Neural progenitor cell (in vitro differentiated cells): ENCODE measurements around the gene ZRANB2.

Source experiments
- EZH2 ChIP-seq: fragments of 200-600 bp; sonication (generic); IDR thresholded peaks from 2 replicates; pipeline ENCODE4 v1.6.1; 2017; ENCODE audit warnings: antibody characterized with exemption, mild to moderate bottlenecking, moderate library complexity
- EZH2phosphoT487 ChIP-seq: fragments of 200-600 bp; sonication (generic); IDR thresholded peaks from 2 replicates; pipeline ENCODE4 v1.6.1; 2017; ENCODE audit warnings: antibody characterized with exemption
- TF ChIP-seq, protein P1 (sequence below): fragments of 200-600 bp; sonication (generic); IDR thresholded peaks from 2 replicates; pipeline ENCODE4 v1.5.1; 2017; ENCODE audit warnings: antibody characterized with exemption, mild to moderate bottlenecking

DNA sequence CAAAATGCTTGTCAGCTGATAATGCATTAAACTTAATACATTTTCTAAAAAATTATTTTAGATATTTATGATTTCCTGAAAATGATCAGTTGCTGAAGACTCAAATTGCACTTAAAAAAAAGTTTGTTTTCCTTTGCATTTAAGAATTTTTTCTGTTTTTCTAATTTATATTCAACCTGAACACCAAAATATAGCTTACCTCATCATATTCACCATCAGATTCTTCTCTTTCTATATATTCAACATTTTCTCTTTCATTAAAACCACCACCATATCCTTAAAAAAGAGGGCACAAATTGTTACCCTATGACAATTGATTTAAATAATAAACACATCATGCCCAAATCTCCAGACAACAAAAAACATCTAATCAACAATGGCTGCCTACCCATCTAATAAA, 8.6 kb downstream of the ZRANB2 start:
- no peak for TF ChIP-seq EZH2
- TF ChIP-seq EZH2phosphoT487 = no peak
- TF ChIP-seq, protein P1, sequence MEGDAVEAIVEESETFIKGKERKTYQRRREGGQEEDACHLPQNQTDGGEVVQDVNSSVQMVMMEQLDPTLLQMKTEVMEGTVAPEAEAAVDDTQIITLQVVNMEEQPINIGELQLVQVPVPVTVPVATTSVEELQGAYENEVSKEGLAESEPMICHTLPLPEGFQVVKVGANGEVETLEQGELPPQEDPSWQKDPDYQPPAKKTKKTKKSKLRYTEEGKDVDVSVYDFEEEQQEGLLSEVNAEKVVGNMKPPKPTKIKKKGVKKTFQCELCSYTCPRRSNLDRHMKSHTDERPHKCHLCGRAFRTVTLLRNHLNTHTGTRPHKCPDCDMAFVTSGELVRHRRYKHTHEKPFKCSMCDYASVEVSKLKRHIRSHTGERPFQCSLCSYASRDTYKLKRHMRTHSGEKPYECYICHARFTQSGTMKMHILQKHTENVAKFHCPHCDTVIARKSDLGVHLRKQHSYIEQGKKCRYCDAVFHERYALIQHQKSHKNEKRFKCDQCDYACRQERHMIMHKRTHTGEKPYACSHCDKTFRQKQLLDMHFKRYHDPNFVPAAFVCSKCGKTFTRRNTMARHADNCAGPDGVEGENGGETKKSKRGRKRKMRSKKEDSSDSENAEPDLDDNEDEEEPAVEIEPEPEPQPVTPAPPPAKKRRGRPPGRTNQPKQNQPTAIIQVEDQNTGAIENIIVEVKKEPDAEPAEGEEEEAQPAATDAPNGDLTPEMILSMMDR = no peak
